Liver (tissue), 9 donors: Measurements from ENCODE around the gene IL9. TPM values are rescaled to one million over a fixed set of nuclear protein-coding genes. Genes with fewer than 3 reads are reported as not detected.

ENCODE experiments used
- DNase-seq: peaks from one replicate; pipeline ENCODE4 v3.0.0-alpha.2; 2017; ENCODE audit warnings: low spot score
- H3K27ac ChIP-seq, 2 donors: one replicate each; pipeline ENCODE4 v1.7.0; 2013; ENCODE audit warnings: inconsistent platforms in 2 of 2, low read length in 2 of 2, control low read depth in 1 of 2, low read depth in 1 of 2, mild to moderate bottlenecking in 1 of 2
- H3K27me3 ChIP-seq, 4 donors: one replicate each; pipeline versions ENCODE4 v1.6.1 to v1.7.0; 2013; ENCODE audit warnings: low read length in 3 of 4, inconsistent platforms in 1 of 4, mild to moderate bottlenecking in 1 of 4, moderate library complexity in 1 of 4; ENCODE audit not compliant: control insufficient read depth in 4 of 4, insufficient read depth in 4 of 4
- H3K36me3 ChIP-seq, 4 donors: one replicate each; pipeline versions ENCODE4 v1.6.1 to v1.7.0; 2013; ENCODE audit warnings: low read length in 3 of 4, mild to moderate bottlenecking in 3 of 4, low read depth in 1 of 4, moderate library complexity in 1 of 4; ENCODE audit not compliant: control insufficient read depth in 4 of 4, insufficient read depth in 3 of 4
- H3K4me1 ChIP-seq, 4 donors: one replicate each; pipeline versions ENCODE4 v1.6.1 to v1.7.0; 2013; ENCODE audit warnings: low read length in 3 of 4, mild to moderate bottlenecking in 3 of 4, moderate library complexity in 1 of 4; ENCODE audit not compliant: control insufficient read depth in 4 of 4, insufficient read depth in 4 of 4
- H3K4me3 ChIP-seq, 3 donors: one replicate each; pipeline versions ENCODE4 v1.6.1 to v1.7.0; 2013; ENCODE audit warnings: low read length in 3 of 3, control low read depth in 1 of 3, low read depth in 1 of 3, mild to moderate bottlenecking in 1 of 3
- H3K9ac ChIP-seq, 2 donors: one replicate each; pipeline ENCODE4 v1.7.0; 2013; ENCODE audit warnings: low read length in 2 of 2, mild to moderate bottlenecking in 2 of 2, moderate library complexity in 2 of 2, control low read depth in 1 of 2, low read depth in 1 of 2
- H3K9me3 ChIP-seq, 4 donors: one replicate each; pipeline versions ENCODE4 v1.6.1 to v1.7.0; 2013; ENCODE audit warnings: low read length in 3 of 4; ENCODE audit not compliant: control insufficient read depth in 4 of 4
- ATF3 ChIP-seq: IDR thresholded peaks from 2 replicates; pipeline ENCODE4 v1.6.1; 2016; ENCODE audit warnings: antibody characterized with exemption
- EGR1 ChIP-seq, 2 donors: IDR thresholded peaks; 2 replicates each; pipeline ENCODE4 v1.6.1; 2016 to 2018; ENCODE audit warnings: antibody characterized with exemption in 2 of 2, low read depth in 2 of 2
- FOXA1 ChIP-seq: IDR thresholded peaks from 2 replicates; pipeline ENCODE4 v1.6.1; 2016; ENCODE audit warnings: antibody characterized with exemption
- FOXA2 ChIP-seq: IDR thresholded peaks from 2 replicates; pipeline ENCODE4 v1.6.1; 2016; ENCODE audit warnings: antibody characterized with exemption
- GABPA ChIP-seq, 2 donors: IDR thresholded peaks in 1 of 2; conservative IDR thresholded peaks in 1 of 2; 2 replicates each; pipeline ENCODE4 v1.6.1; 2016; ENCODE audit warnings: antibody characterized with exemption in 2 of 2, mild to moderate bottlenecking in 1 of 2, moderate library complexity in 1 of 2
- JUND ChIP-seq, 2 donors: IDR thresholded peaks; 2 replicates each; pipeline ENCODE4 v1.6.1; 2016; ENCODE audit warnings: antibody characterized with exemption in 2 of 2
- MAX ChIP-seq: IDR thresholded peaks from 2 replicates; pipeline ENCODE4 v1.6.1; 2016; ENCODE audit warnings: antibody characterized with exemption
- REST ChIP-seq: IDR thresholded peaks from 2 replicates; pipeline ENCODE4 v1.6.1; 2016; ENCODE audit warnings: antibody characterized with exemption, mild to moderate bottlenecking
- YY1 ChIP-seq: IDR thresholded peaks from 2 replicates; pipeline ENCODE4 v1.6.1; 2016; ENCODE audit warnings: antibody characterized with exemption, mild to moderate bottlenecking
- ZBTB33 ChIP-seq: IDR thresholded peaks from 2 replicates; pipeline ENCODE4 v1.6.1; 2016; ENCODE audit warnings: antibody characterized with exemption
- WGBS: extraction: QIAGEN DNeasy Blood & Tissue Kit; methylation state at CpG from one replicate; pipeline ENCODE4 v1.1.7; 2013; 5-methylcytosine and 5-hydroxymethylcytosine counted together
- polyA plus RNA-seq, 2 donors: library from polyadenylated mRNA; stranded (reverse) in 1 of 2; unstranded in 1 of 2; fragments of 200-250 nt in 1 of 2; fragments of >200 nt in 1 of 2; fragmentation: Nextera tagmentation in 1 of 2; extraction: Ambion mirVana in 1 of 2; gene quantifications; one replicate each; pipeline versions ENCODE4 v1.2.1 to v1.2.3, GENCODE V29; 2013 to 2015
- total RNA-seq, 2 donors: library from RNA; depleted of rRNA; stranded (reverse); fragments of >200 nt; gene quantifications; one replicate each; pipeline ENCODE4 v1.2.3, GENCODE V29; 2014
- donor health status: healthy.
- donor health status: healthy.
- donor health status: healthy.
- donor health status: healthy.
- donor health status: healthy.

IL9 gene
- total and polyA plus RNA-seq, 4 donors, result not detected

GRCh38 chr5:135915466-135916001, 19.9 kb upstream of the IL9 start:
- no peaks in the 10 kb centered on the region for H3K4me1 ChIP-seq
- H3K27me3 ChIP-seq, result no peaks in the 10 kb centered on the region
- no peak for DNase-seq
- H3K4me3 ChIP-seq, result no peak overlapping the region
- TF ChIP-seq FOXA1 (no peak), FOXA2 (no peak), JUND (IDR thresholded peaks at IDR 0.05) (no peak), ATF3 (no peak)
- 94% methylated on average over 5 of the region's 5 CpGs for WGBS
- H3K36me3 ChIP-seq, result no peaks in the 10 kb centered on the region
- no peak overlapping the region for H3K27ac ChIP-seq
- H3K9ac ChIP-seq, result no peak overlapping the region
- no peaks in the 10 kb centered on the region for H3K9me3 ChIP-seq

GRCh38 chr5:135913713-135914626, 18.3 kb upstream of the IL9 start:
- no peak for TF ChIP-seq ZBTB33
- TF ChIP-seq ATF3, result no peak
- TF ChIP-seq YY1, result no peak
- no peak for TF ChIP-seq FOXA2
- no peak for TF ChIP-seq EGR1 (IDR thresholded peaks at IDR 0.05; ENCODE audit: low read depth in 2 of 2)
- no peak for TF ChIP-seq JUND (IDR thresholded peaks at IDR 0.05)
- no peak for TF ChIP-seq GABPA (IDR thresholded peaks at IDR 0.05 in 1 of 2, conservative IDR thresholded peaks at IDR 0.05 in 1 of 2)
- no peak for TF ChIP-seq REST
- no peak for TF ChIP-seq MAX
- H3K27me3 ChIP-seq, result peaks cover 0 to 10% (median 0%) of the 10 kb centered on the region in 4 donors
- no peak overlapping the region for H3K4me3 ChIP-seq
- DNase-seq, result no peak
- no peak overlapping the region for H3K9ac ChIP-seq
- no peak overlapping the region for H3K27ac ChIP-seq
- no peaks in the 10 kb centered on the region for H3K9me3 ChIP-seq
- no peaks in the 10 kb centered on the region for H3K4me1 ChIP-seq
- WGBS, result 69% methylated on average over 4 of the region's 4 CpGs
- H3K36me3 ChIP-seq, result no peaks in the 10 kb centered on the region
